ENCODE measurements around the gene CREB5.

The CREB5 gene

GRCh38 chr7:28517206-28517605, 104.9 kb downstream of the CREB5 start:
- Histone ChIP-seq H2AK5ac (ENCODE audit: low read length, severe bottlenecking) (no peak overlapping the region), H3K4ac (ENCODE audit: low read depth in 1 of 2, low read length in 2 of 2) (no peak overlapping the region), H3K27ac (ENCODE audit: low read length, poor library complexity, severe bottlenecking) (no peak overlapping the region), H2BK120ac (ENCODE audit: low read depth, low read length) (no peak overlapping the region), H2BK5ac (ENCODE audit: low read depth, low read length, poor library complexity, severe bottlenecking) (no peak overlapping the region), H2AFZ (ENCODE audit: low read depth, low read length) (no peak overlapping the region), H3K23ac (ENCODE audit: low read length in 2 of 2) (no peak overlapping the region), H4K8ac (ENCODE audit: low read length) (no peak overlapping the region), H3K14ac (ENCODE audit: low read length in 2 of 2) (no peak overlapping the region), H2BK15ac (ENCODE audit: low read depth, poor library complexity, severe bottlenecking) (no peak overlapping the region), H3K79me1 (replicated peaks; ENCODE audit: low read length, poor library complexity, severe bottlenecking) (peaks cover 2% of the 10 kb centered on the region), H2BK12ac (ENCODE audit: low read length in 2 of 2) (no peak overlapping the region), H3K18ac (ENCODE audit: low read depth in 1 of 2, low read length in 2 of 2) (no peak overlapping the region), H3K4me3 (ENCODE audit: insufficient read depth in 1 of 2, low read depth in 1 of 2, low read length in 2 of 2) (no peak overlapping the region), H3K36me3 (ENCODE audit: control insufficient read depth in 1 of 2, insufficient read depth in 2 of 2, low read depth in 1 of 2, low read length in 2 of 2) (peaks cover 0 to 3% of the 10 kb centered on the region in 2 experiments), H3K4me2 (ENCODE audit: low read length, poor library complexity, severe bottlenecking) (no peak overlapping the region), H3K9ac (ENCODE audit: low read length) (no peak overlapping the region), H4K91ac (ENCODE audit: low read length) (no peak overlapping the region), H3K9me3 (ENCODE audit: control insufficient read depth, low read length) (no peaks in the 10 kb centered on the region), H3K4me1 (ENCODE audit: control insufficient read depth, insufficient read depth, low read depth, low read length) (peaks cover 6% of the 10 kb centered on the region), H3K27me3 (ENCODE audit: control insufficient read depth in 1 of 2, insufficient read depth in 1 of 2, low read length in 2 of 2) (no peaks in the 10 kb centered on the region)
- WGBS: 83% methylated on average over 4 of the region's 5 CpGs
- no peak for DNase-seq

GRCh38 chr7:28517606-28518005, 105.3 kb downstream of the CREB5 start:
- Histone ChIP-seq H2AFZ (ENCODE audit: low read depth, low read length) (no peak overlapping the region), H3K18ac (ENCODE audit: low read depth in 1 of 2, low read length in 2 of 2) (no peak overlapping the region), H4K8ac (ENCODE audit: low read length) (no peak overlapping the region), H3K4me3 (ENCODE audit: insufficient read depth in 1 of 2, low read depth in 1 of 2, low read length in 2 of 2) (no peak overlapping the region), H4K91ac (ENCODE audit: low read length) (no peak overlapping the region), H3K9ac (ENCODE audit: low read length) (no peak overlapping the region), H2BK12ac (ENCODE audit: low read length in 2 of 2) (no peak overlapping the region), H3K4me1 (ENCODE audit: control insufficient read depth, insufficient read depth, low read depth, low read length) (peaks cover 6% of the 10 kb centered on the region), H2AK5ac (ENCODE audit: low read length, severe bottlenecking) (no peak overlapping the region), H2BK15ac (ENCODE audit: low read depth, poor library complexity, severe bottlenecking) (no peak overlapping the region), H3K23ac (ENCODE audit: low read length in 2 of 2) (no peak overlapping the region), H3K79me1 (replicated peaks; ENCODE audit: low read length, poor library complexity, severe bottlenecking) (peaks cover 2% of the 10 kb centered on the region), H3K4me2 (ENCODE audit: low read length, poor library complexity, severe bottlenecking) (no peak overlapping the region), H3K36me3 (ENCODE audit: control insufficient read depth in 1 of 2, insufficient read depth in 2 of 2, low read depth in 1 of 2, low read length in 2 of 2) (peaks cover 0 to 6% of the 10 kb centered on the region in 2 experiments), H3K4ac (ENCODE audit: low read depth in 1 of 2, low read length in 2 of 2) (no peak overlapping the region), H2BK120ac (ENCODE audit: low read depth, low read length) (no peak overlapping the region), H3K9me3 (ENCODE audit: control insufficient read depth, low read length) (no peaks in the 10 kb centered on the region), H3K14ac (ENCODE audit: low read length in 2 of 2) (no peak overlapping the region), H3K27me3 (ENCODE audit: control insufficient read depth in 1 of 2, insufficient read depth in 1 of 2, low read length in 2 of 2) (no peaks in the 10 kb centered on the region), H2BK5ac (ENCODE audit: low read depth, low read length, poor library complexity, severe bottlenecking) (no peak overlapping the region), H3K27ac (ENCODE audit: low read length, poor library complexity, severe bottlenecking) (no peak overlapping the region)
- 83% methylated on average over 7 of the region's 7 CpGs for WGBS
- DNase-seq: no peak

- Histone ChIP-seq H3K79me1 (replicated peaks; ENCODE audit: low read length, poor library complexity, severe bottlenecking) (peaks cover 2% of the 10 kb centered on the region), H3K27ac (ENCODE audit: low read length, poor library complexity, severe bottlenecking) (no peak overlapping the region), H3K4ac (ENCODE audit: low read depth in 1 of 2, low read length in 2 of 2) (no peak overlapping the region), H2BK5ac (ENCODE audit: low read depth, low read length, poor library complexity, severe bottlenecking) (no peak overlapping the region), H2BK15ac (ENCODE audit: low read depth, poor library complexity, severe bottlenecking) (no peak overlapping the region), H2BK120ac (ENCODE audit: low read depth, low read length) (no peak overlapping the region), H3K4me1 (ENCODE audit: control insufficient read depth, insufficient read depth, low read depth, low read length) (peaks cover 6% of the 10 kb centered on the region), H4K91ac (ENCODE audit: low read length) (no peak overlapping the region), H3K36me3 (ENCODE audit: control insufficient read depth in 1 of 2, insufficient read depth in 2 of 2, low read depth in 1 of 2, low read length in 2 of 2) (peaks cover 0 to 6% of the 10 kb centered on the region in 2 experiments), H2AFZ (ENCODE audit: low read depth, low read length) (no peak overlapping the region), H2BK12ac (ENCODE audit: low read length in 2 of 2) (no peak overlapping the region), H3K14ac (ENCODE audit: low read length in 2 of 2) (no peak overlapping the region), H4K8ac (ENCODE audit: low read length) (no peak overlapping the region), H3K4me3 (ENCODE audit: insufficient read depth in 1 of 2, low read depth in 1 of 2, low read length in 2 of 2) (no peak overlapping the region), H3K18ac (ENCODE audit: low read depth in 1 of 2, low read length in 2 of 2) (no peak overlapping the region), H3K9me3 (ENCODE audit: control insufficient read depth, low read length) (no peaks in the 10 kb centered on the region), H3K27me3 (ENCODE audit: control insufficient read depth in 1 of 2, insufficient read depth in 1 of 2, low read length in 2 of 2) (no peaks in the 10 kb centered on the region), H3K23ac (ENCODE audit: low read length in 2 of 2) (no peak overlapping the region), H3K9ac (ENCODE audit: low read length) (no peak overlapping the region), H2AK5ac (ENCODE audit: low read length, severe bottlenecking) (no peak overlapping the region), H3K4me2 (ENCODE audit: low read length, poor library complexity, severe bottlenecking) (no peak overlapping the region)
- no peak for DNase-seq
- WGBS: 71% methylated on average over 8 of the region's 9 CpGs
Observed at GRCh38 chr7:28520074-28521015, 108.0 kb downstream of the CREB5 start.

- no peaks in the 10 kb centered on the region for H3K79me1 ChIP-seq (replicated peaks; ENCODE audit: low read length, poor library complexity, severe bottlenecking)
- peaks cover 0 to 10% of the 10 kb centered on the region in 2 experiments for H3K36me3 ChIP-seq (ENCODE audit: control insufficient read depth in 1 of 2, insufficient read depth in 2 of 2, low read depth in 1 of 2, low read length in 2 of 2)
- H4K8ac ChIP-seq (ENCODE audit: low read length): no peak overlapping the region
- no peak overlapping the region for H3K4me2 ChIP-seq (ENCODE audit: low read length, poor library complexity, severe bottlenecking)
- no peak overlapping the region for H2AK5ac ChIP-seq (ENCODE audit: low read length, severe bottlenecking)
- no peak overlapping the region for H3K18ac ChIP-seq (ENCODE audit: low read depth in 1 of 2, low read length in 2 of 2)
- H2BK12ac ChIP-seq (ENCODE audit: low read length in 2 of 2): no peak overlapping the region
- H3K9ac ChIP-seq (ENCODE audit: low read length): no peak overlapping the region
- no peaks in the 10 kb centered on the region for H3K4me1 ChIP-seq (ENCODE audit: control insufficient read depth, insufficient read depth, low read depth, low read length)
- no peak overlapping the region for H4K91ac ChIP-seq (ENCODE audit: low read length)
- no peak overlapping the region for H2BK120ac ChIP-seq (ENCODE audit: low read depth, low read length)
- DNase-seq: no peak
- no peaks in the 10 kb centered on the region for H3K27me3 ChIP-seq (ENCODE audit: control insufficient read depth in 1 of 2, insufficient read depth in 1 of 2, low read length in 2 of 2)
- no peak overlapping the region for H3K4ac ChIP-seq (ENCODE audit: low read depth in 1 of 2, low read length in 2 of 2)
- H3K23ac ChIP-seq (ENCODE audit: low read length in 2 of 2): no peak overlapping the region
- 100% methylated on average over 1 of the region's 3 CpGs for WGBS
- H3K14ac ChIP-seq (ENCODE audit: low read length in 2 of 2): no peak overlapping the region
- H2AFZ ChIP-seq (ENCODE audit: low read depth, low read length): no peak overlapping the region
- H3K4me3 ChIP-seq (ENCODE audit: insufficient read depth in 1 of 2, low read depth in 1 of 2, low read length in 2 of 2): no peak overlapping the region
- no peak overlapping the region for H2BK15ac ChIP-seq (ENCODE audit: low read depth, poor library complexity, severe bottlenecking)
- no peak overlapping the region for H3K27ac ChIP-seq (ENCODE audit: low read length, poor library complexity, severe bottlenecking)
- H3K9me3 ChIP-seq (ENCODE audit: control insufficient read depth, low read length): no peaks in the 10 kb centered on the region
- H2BK5ac ChIP-seq (ENCODE audit: low read depth, low read length, poor library complexity, severe bottlenecking): no peak overlapping the region
Observed at GRCh38 chr7:28524978-28525377, 112.7 kb downstream of the CREB5 start.

All from mesenchymal stem cell (in vitro differentiated cells and primary cell).